Large intestine (tissue), 12 donors: Measurements from ENCODE around the gene GRAMD4. TPM values are rescaled to one million over a fixed set of nuclear protein-coding genes. Genes with fewer than 3 reads are reported as not detected.

Experiments used
- DNase-seq, 2 donors: peaks; one replicate each; pipeline versions ENCODE4 v3.0.0 to v3.0.0-alpha.2; 2013
- H3K27ac ChIP-seq: one replicate; pipeline ENCODE4 v1.5.1; 2013; ENCODE audit warnings: low read length
- H3K27me3 ChIP-seq: 2 replicates; pipeline ENCODE4 v1.6.1; 2013; ENCODE audit warnings: low read length; ENCODE audit not compliant: control insufficient read depth, insufficient read depth
- H3K36me3 ChIP-seq: 2 replicates; pipeline ENCODE4 v1.6.1; 2013; ENCODE audit warnings: low read length; ENCODE audit not compliant: control insufficient read depth, insufficient read depth
- H3K4me1 ChIP-seq: one replicate; pipeline ENCODE4 v1.6.1; 2013; ENCODE audit warnings: low read length; ENCODE audit not compliant: control insufficient read depth, insufficient read depth
- H3K4me3 ChIP-seq: one replicate; pipeline ENCODE4 v1.5.1; 2013; ENCODE audit warnings: low read length
- H3K9me3 ChIP-seq: one replicate; pipeline ENCODE4 v1.6.1; 2013; ENCODE audit warnings: mild to moderate bottlenecking, low read depth, low read length, moderate library complexity; ENCODE audit not compliant: control insufficient read depth
- WGBS: methylation state at CpG from one replicate; pipeline ENCODE4 v1.1.5; 2013; ENCODE audit warnings: low lambda C conversion rate; ENCODE audit not compliant: insufficient coverage; 5-methylcytosine and 5-hydroxymethylcytosine counted together
- long read RNA-seq, 11 donors: transcript quantifications; one replicate each; lab custom pipeline, GENCODE V29; 2026
- polyA plus RNA-seq: library from polyadenylated mRNA; unstranded; fragments of 120-200 nt; gene quantifications from one replicate; pipeline ENCODE4 v1.2.1, GENCODE V29; 2013

Gene GRAMD4, protein sequence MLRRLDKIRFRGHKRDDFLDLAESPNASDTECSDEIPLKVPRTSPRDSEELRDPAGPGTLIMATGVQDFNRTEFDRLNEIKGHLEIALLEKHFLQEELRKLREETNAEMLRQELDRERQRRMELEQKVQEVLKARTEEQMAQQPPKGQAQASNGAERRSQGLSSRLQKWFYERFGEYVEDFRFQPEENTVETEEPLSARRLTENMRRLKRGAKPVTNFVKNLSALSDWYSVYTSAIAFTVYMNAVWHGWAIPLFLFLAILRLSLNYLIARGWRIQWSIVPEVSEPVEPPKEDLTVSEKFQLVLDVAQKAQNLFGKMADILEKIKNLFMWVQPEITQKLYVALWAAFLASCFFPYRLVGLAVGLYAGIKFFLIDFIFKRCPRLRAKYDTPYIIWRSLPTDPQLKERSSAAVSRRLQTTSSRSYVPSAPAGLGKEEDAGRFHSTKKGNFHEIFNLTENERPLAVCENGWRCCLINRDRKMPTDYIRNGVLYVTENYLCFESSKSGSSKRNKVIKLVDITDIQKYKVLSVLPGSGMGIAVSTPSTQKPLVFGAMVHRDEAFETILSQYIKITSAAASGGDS
- 40.5 TPM for polyA plus RNA-seq
- long read RNA-seq, donor 1 = 0 reads
- long read RNA-seq, donor 2, partial matches to known transcripts = 0 of 5 reads
- long read RNA-seq, donor 2, other reads (novel, unspliced or antisense) = 5 of 5 reads
- long read RNA-seq, donor 3, full-length matches to known transcripts = 1 of 30 reads
- long read RNA-seq, donor 3, partial matches to known transcripts = 29 of 30 reads
- long read RNA-seq, donor 3, other reads (novel, unspliced or antisense) = 0 of 30 reads
- long read RNA-seq, donor 4 = 0 reads
- long read RNA-seq, donor 5, partial matches to known transcripts = 0 of 1 reads
- long read RNA-seq, donor 5, other reads (novel, unspliced or antisense) = 0 of 1 reads
- long read RNA-seq, donor 6, full-length matches to known transcripts = 2 of 2 reads
- long read RNA-seq, donor 6, partial matches to known transcripts = 0 of 2 reads
- long read RNA-seq, donor 6, other reads (novel, unspliced or antisense) = 0 of 2 reads
- long read RNA-seq, donor 7 = 0 reads
- long read RNA-seq, donor 8 = 0 reads
- long read RNA-seq, donor 9, full-length matches to known transcripts = 1 of 1 reads
- long read RNA-seq, donor 9, partial matches to known transcripts = 0 of 1 reads
- long read RNA-seq, donor 9, other reads (novel, unspliced or antisense) = 0 of 1 reads
- long read RNA-seq, donor 10 = 0 reads
- long read RNA-seq, donor 11 = 0 reads

- Histone ChIP-seq H3K36me3 (no peaks in the 10 kb centered on the region), H3K4me1 (peaks cover 13% of the 10 kb centered on the region), H3K4me3 (no peak within 1 kb of the TSS), H3K27ac (no peak within 1 kb of the TSS), H3K27me3 (no peaks in the 10 kb centered on the region), H3K9me3 (no peaks in the 10 kb centered on the region)
- DNase-seq = no peak
- WGBS = no CpG with 5 or more reads among the region's 20 CpGs
These were observed at the start of gene GRAMD4 for GRCh38 chr22:46619830-46620501. TSS of gene GRAMD4 (plus strand) at chr22:46620386. CDS start at chr22:46626800, 6,414 bp downstream.

DNA sequence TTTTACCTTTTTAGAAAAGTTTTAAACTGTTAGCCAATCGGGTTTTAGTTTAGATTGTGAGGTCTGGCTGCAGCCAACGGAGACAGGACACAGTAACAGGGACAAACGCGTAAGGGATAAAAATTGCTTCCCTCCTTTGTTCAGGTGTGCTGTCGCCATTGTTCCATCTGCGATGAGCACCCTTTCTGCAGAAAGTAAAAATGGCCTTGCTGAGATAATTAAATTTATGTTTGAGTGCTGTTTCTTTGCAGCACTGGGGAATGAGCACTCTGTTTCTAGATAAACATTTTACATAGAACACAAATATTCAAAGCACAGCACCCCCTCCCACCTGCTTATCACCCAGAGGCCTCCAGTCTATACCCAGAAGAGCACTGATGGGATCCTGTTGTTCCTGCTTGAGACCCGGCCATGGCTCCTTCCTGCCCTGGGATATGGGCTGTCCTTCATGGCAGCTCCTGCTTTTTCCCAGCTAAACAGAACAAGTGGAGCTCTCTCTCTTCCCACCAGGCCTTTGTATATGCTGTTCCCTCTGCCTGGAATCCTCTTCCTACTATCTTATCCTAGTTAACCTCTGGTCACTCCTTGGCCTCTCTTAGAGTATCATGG, 48.4 kb upstream of the GRAMD4 start:
- no peak overlapping the region for H3K27ac ChIP-seq
- peaks cover 11% of the 10 kb centered on the region for H3K9me3 ChIP-seq
- H3K27me3 ChIP-seq = no peaks in the 10 kb centered on the region
- peaks cover 20% of the 10 kb centered on the region for H3K4me1 ChIP-seq
- DNase-seq = no peak
- WGBS = no CpG with 5 or more reads among the region's 7 CpGs
- H3K36me3 ChIP-seq = no peaks in the 10 kb centered on the region
- H3K4me3 ChIP-seq = no peak overlapping the region

DNA sequence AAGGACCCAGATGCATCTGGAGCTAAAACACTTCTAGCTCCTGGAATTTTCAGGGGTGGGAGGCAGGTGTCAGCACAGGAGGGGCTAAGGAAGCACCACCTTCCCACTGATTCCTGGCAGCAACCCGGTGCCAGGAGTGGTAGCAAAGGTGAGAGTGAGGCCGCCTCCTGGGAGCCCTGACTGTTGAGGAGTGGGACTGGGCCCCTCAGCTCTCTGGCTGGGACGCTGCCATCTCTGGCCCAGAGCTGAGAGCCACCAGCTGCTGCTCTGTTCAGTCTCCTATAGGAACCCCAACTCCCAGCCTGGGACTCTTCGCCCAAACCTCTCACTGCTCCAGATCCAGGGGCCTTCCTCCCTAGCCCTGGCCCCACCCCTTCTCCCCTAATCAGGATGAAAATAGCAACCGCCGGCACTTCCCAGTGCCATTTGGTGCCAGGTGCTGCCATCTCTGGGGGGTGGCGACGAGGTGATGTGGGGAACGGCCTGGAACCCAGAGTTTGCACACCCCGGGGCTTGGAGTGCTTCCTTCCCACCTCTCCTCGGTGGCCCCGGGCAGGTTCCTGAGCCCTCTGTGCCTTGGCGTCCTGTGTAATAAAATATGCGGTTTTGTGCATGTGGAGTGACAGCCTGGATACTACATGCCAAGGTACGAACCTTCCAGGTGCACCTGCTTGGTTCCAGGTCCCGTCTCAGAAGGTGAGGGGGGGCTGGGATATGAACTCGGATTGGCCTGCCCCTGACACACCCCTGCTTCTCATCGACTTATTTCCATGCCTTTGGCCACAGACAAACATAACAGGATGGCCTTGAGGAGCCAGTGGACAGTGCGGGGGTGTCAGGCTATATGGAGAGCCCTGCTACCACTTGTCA, 47.0 kb upstream of the GRAMD4 start:
- no peak overlapping the region for H3K27ac ChIP-seq
- no CpG with 5 or more reads among the region's 19 CpGs for WGBS
- peaks cover 11% of the 10 kb centered on the region for H3K9me3 ChIP-seq
- H3K4me1 ChIP-seq = peaks cover 26% of the 10 kb centered on the region
- DNase-seq = no peak
- H3K4me3 ChIP-seq = no peak overlapping the region
- H3K27me3 ChIP-seq = no peaks in the 10 kb centered on the region
- H3K36me3 ChIP-seq = no peaks in the 10 kb centered on the region

DNA sequence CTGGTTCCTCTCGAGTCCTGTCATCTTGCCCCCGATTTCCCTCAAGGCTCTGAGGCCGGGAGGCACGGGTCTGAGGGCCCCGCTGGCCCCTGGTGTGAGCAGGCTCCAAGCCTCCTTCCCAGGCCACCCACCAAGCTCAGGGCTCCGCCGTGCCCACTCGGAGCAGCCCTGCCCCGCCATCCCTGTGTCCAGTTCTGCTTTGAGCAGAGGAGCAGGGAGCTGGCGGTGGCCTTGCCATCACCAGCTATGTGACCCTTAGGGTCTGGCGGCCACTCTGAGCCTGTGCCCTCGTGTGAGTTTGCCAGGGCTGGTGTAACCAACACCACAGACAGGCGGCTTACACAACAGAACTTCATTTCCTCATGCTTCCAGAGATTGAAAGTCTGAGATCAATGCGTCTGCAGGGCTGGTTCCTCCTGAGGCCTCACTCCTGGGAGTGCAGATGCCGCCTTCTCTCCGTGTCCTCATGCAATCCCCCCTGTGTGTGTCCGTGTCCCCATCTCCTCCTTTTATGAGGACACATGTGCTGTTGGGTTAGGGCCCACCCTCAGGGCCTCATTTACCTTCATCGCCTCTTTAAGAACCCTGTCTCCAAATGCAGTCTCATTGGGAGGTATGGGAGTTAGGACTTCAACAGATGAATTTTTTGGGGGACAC, 46.3 kb upstream of the GRAMD4 start:
- no CpG with 5 or more reads among the region's 18 CpGs for WGBS
- H3K9me3 ChIP-seq = peaks cover 11% of the 10 kb centered on the region
- peaks cover 33% of the 10 kb centered on the region for H3K4me1 ChIP-seq
- H3K36me3 ChIP-seq = no peaks in the 10 kb centered on the region
- DNase-seq = no peak
- H3K4me3 ChIP-seq = no peak overlapping the region
- H3K27me3 ChIP-seq = no peaks in the 10 kb centered on the region
- H3K27ac ChIP-seq = no peak overlapping the region

- H3K4me3 ChIP-seq = no peak overlapping the region
- no peak overlapping the region for H3K27ac ChIP-seq
- DNase-seq = no peak
- WGBS = no CpG with 5 or more reads among the region's 15 CpGs
- H3K4me1 ChIP-seq = peaks cover 39% of the 10 kb centered on the region
- H3K27me3 ChIP-seq = no peaks in the 10 kb centered on the region
- peaks cover 11% of the 10 kb centered on the region for H3K9me3 ChIP-seq
- no peaks in the 10 kb centered on the region for H3K36me3 ChIP-seq
These were observed 45.7 kb upstream of the GRAMD4 start for GRCh38 chr22:46574438-46574992.

DNA sequence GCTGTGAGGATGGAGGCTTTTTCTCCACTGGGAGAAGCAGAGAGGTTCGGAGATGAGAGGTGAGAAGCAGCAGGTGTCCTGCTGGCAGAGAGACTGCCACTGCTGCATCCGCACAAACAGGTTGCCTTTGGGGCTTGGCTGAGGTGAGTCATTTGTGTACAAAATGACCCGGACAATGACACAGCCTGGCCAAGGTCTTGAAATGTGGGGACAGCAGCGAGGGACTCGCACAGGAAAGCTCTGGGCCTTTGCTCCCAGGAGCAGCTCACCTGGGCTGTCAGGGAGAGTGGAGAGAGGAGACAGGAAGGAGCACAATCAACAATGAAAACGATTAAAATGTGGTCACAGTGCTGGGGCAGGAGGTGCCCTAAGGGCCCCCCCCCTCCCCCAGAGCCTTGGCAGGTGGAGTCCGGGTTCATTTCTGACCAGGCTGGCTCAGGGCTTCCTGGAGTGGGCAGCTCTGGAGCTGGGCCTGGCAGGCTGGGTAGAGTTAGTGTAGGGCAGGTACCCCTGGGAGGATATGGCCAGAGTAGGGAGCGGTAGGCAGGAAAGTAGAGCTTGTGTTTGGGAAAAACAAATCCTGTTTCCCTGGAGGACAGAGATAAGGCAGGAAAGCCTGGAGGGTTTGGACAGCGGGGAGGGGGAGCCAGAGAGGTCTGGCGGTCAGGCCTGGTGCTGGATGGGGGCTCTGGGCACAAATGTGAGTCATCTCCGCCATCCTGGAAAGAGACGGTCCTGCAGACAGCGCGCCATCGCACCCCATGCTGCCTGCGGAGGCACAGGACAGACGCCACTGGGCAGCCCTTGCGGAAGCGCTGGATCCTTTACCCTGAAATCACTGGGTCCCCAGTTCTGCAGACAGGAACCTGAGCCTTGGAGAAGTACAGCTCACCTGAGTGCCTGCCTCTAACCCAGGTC, 44.9 kb upstream of the GRAMD4 start:
- Histone ChIP-seq H3K27ac (peak overlapping the region; percentile 66), H3K9me3 (peaks cover 11% of the 10 kb centered on the region), H3K4me3 (no peak overlapping the region), H3K4me1 (peaks cover 47% of the 10 kb centered on the region), H3K27me3 (no peaks in the 10 kb centered on the region), H3K36me3 (no peaks in the 10 kb centered on the region)
- WGBS = no CpG with 5 or more reads among the region's 19 CpGs
- DNase-seq = peak in 1 of 2 donors; percentile 69

GRCh38 chr22:46575911-46576555, 44.2 kb upstream of the GRAMD4 start:
- H3K4me1 ChIP-seq = peaks cover 53% of the 10 kb centered on the region
- H3K27ac ChIP-seq = peak overlapping the region; percentile 66
- DNase-seq = peak in 1 of 2 donors; percentile 79
- H3K27me3 ChIP-seq = no peaks in the 10 kb centered on the region
- no peaks in the 10 kb centered on the region for H3K36me3 ChIP-seq
- WGBS = no CpG with 5 or more reads among the region's 10 CpGs
- peaks cover 6% of the 10 kb centered on the region for H3K9me3 ChIP-seq
- peak overlapping the region; percentile 25 for H3K4me3 ChIP-seq
